Measurements from ENCODE around the gene SERPIND1. TPM values are rescaled to one million over a fixed set of nuclear protein-coding genes. Genes with fewer than 3 reads are reported as not detected.

Gene SERPIND1
- polyA plus RNA-seq, 1 donor from 2014 or later: not detected

- Histone ChIP-seq H3K79me2 (replicated peaks; ENCODE audit: insufficient read depth, low read length) (no peaks in the 10 kb centered on the region), H3K9ac (ENCODE audit: low read length) (no peak overlapping the region), H3K4me2 (ENCODE audit: low read length) (no peak overlapping the region), H3K9me3 (ENCODE audit: low read length) (no peaks in the 10 kb centered on the region), H3K27me3 (ENCODE audit: insufficient read depth, low read depth, low read length) (no peaks in the 10 kb centered on the region), H2AFZ (ENCODE audit: low read depth, low read length) (no peak overlapping the region), H3K9me2 (ENCODE audit: insufficient read depth, low read length) (no peaks in the 10 kb centered on the region), H3F3A (ENCODE audit: insufficient read depth, low read length, poor library complexity, severe bottlenecking) (no peaks in the 10 kb centered on the region), H4K20me1 (ENCODE audit: insufficient read depth) (no peaks in the 10 kb centered on the region), H3K27ac (ENCODE audit: low read length) (no peak overlapping the region), H3K4me3 (ENCODE audit: low read length) (no peak overlapping the region), H3K36me3 (ENCODE audit: insufficient read depth, low read length) (peaks cover 1% of the 10 kb centered on the region)
- TF ChIP-seq EZH2 (IDR thresholded peaks at IDR 0.05; ENCODE audit: borderline replicate concordance, insufficient read depth, low read length, poor library complexity, severe bottlenecking) (no peak), POLR2AphosphoS5 (IDR thresholded peaks at IDR 0.05) (no peak), SMC3 (conservative IDR thresholded peaks at IDR 0.05; ENCODE audit: poor library complexity) (no peak), TAF1 (IDR thresholded peaks at IDR 0.05; ENCODE audit: low read depth) (no peak)
These were observed 47.8 kb upstream of the SERPIND1 start for GRCh38 chr22:20725987-20726558.

DNA sequence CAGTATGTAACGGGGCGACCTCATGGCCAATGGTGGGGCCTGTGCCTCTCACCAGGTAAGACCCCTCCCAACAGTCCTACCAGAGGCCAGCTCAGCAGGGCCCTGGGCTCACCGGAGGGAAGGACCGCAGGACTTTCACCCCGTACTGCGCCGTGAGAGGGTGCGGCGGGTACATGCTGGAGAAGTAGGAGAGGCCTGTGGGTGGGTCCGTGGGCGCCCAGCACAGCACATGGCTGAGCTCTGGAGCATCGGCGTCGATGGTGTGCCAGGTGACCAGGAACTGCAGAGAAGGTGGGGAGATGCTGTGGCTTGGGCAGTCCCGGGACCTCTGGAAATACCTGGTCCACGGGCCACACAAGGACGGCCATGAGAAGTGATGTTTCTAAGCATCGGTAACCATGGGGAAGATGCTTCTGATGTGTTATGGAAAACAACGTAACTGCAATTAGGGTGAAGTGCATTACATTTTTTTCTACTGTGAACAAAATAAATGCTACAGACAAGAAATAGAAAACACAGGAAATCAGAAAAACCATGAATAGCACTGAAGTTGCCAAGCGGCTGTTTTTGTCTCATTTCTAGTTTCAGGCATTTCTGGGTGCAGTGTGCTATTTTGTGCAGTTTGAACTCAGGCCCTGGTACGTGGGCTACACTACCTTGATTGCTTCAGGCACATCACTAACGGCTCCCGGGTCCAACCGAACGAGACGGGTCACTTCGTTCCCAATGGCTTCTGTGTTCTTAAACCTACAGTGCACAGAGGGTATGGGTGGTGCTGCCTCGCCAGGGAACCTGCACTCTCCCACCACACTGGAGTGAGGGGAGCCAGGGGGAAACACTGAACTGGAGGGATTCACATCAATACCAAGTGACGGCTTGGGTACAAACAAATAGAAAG is 46.5 kb upstream of the SERPIND1 start:
- Histone ChIP-seq H3K9me2 (ENCODE audit: insufficient read depth, low read length) (no peaks in the 10 kb centered on the region), H3K9ac (ENCODE audit: low read length) (no peak overlapping the region), H3K9me3 (ENCODE audit: low read length) (no peaks in the 10 kb centered on the region), H3F3A (ENCODE audit: insufficient read depth, low read length, poor library complexity, severe bottlenecking) (no peaks in the 10 kb centered on the region), H2AFZ (ENCODE audit: low read depth, low read length) (no peak overlapping the region), H3K36me3 (ENCODE audit: insufficient read depth, low read length) (no peaks in the 10 kb centered on the region), H3K4me3 (ENCODE audit: low read length) (no peak overlapping the region), H3K27ac (ENCODE audit: low read length) (no peak overlapping the region), H4K20me1 (ENCODE audit: insufficient read depth) (no peaks in the 10 kb centered on the region), H3K4me2 (ENCODE audit: low read length) (no peak overlapping the region), H3K27me3 (ENCODE audit: insufficient read depth, low read depth, low read length) (no peaks in the 10 kb centered on the region), H3K79me2 (replicated peaks; ENCODE audit: insufficient read depth, low read length) (no peaks in the 10 kb centered on the region)
- TF ChIP-seq EP300 (conservative IDR thresholded peaks at IDR 0.05; ENCODE audit: poor library complexity, severe bottlenecking) (no peak), SMC3 (conservative IDR thresholded peaks at IDR 0.05; ENCODE audit: poor library complexity) (no peak), EZH2 (IDR thresholded peaks at IDR 0.05; ENCODE audit: borderline replicate concordance, insufficient read depth, low read length, poor library complexity, severe bottlenecking) (no peak), MXI1 (conservative IDR thresholded peaks at IDR 0.05; ENCODE audit: poor library complexity, severe bottlenecking) (no peak), TAF1 (IDR thresholded peaks at IDR 0.05; ENCODE audit: low read depth) (no peak)
- TF ChIP-seq, protein P1, sequence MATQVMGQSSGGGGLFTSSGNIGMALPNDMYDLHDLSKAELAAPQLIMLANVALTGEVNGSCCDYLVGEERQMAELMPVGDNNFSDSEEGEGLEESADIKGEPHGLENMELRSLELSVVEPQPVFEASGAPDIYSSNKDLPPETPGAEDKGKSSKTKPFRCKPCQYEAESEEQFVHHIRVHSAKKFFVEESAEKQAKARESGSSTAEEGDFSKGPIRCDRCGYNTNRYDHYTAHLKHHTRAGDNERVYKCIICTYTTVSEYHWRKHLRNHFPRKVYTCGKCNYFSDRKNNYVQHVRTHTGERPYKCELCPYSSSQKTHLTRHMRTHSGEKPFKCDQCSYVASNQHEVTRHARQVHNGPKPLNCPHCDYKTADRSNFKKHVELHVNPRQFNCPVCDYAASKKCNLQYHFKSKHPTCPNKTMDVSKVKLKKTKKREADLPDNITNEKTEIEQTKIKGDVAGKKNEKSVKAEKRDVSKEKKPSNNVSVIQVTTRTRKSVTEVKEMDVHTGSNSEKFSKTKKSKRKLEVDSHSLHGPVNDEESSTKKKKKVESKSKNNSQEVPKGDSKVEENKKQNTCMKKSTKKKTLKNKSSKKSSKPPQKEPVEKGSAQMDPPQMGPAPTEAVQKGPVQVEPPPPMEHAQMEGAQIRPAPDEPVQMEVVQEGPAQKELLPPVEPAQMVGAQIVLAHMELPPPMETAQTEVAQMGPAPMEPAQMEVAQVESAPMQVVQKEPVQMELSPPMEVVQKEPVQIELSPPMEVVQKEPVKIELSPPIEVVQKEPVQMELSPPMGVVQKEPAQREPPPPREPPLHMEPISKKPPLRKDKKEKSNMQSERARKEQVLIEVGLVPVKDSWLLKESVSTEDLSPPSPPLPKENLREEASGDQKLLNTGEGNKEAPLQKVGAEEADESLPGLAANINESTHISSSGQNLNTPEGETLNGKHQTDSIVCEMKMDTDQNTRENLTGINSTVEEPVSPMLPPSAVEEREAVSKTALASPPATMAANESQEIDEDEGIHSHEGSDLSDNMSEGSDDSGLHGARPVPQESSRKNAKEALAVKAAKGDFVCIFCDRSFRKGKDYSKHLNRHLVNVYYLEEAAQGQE (IDR thresholded peaks at IDR 0.05; ENCODE audit: borderline replicate concordance): no peak
- TF ChIP-seq, protein P2, sequence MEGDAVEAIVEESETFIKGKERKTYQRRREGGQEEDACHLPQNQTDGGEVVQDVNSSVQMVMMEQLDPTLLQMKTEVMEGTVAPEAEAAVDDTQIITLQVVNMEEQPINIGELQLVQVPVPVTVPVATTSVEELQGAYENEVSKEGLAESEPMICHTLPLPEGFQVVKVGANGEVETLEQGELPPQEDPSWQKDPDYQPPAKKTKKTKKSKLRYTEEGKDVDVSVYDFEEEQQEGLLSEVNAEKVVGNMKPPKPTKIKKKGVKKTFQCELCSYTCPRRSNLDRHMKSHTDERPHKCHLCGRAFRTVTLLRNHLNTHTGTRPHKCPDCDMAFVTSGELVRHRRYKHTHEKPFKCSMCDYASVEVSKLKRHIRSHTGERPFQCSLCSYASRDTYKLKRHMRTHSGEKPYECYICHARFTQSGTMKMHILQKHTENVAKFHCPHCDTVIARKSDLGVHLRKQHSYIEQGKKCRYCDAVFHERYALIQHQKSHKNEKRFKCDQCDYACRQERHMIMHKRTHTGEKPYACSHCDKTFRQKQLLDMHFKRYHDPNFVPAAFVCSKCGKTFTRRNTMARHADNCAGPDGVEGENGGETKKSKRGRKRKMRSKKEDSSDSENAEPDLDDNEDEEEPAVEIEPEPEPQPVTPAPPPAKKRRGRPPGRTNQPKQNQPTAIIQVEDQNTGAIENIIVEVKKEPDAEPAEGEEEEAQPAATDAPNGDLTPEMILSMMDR (IDR thresholded peaks at IDR 0.05; ENCODE audit: poor library complexity, severe bottlenecking): no peak
